ENCODE results near the gene CENPP. TPM values are rescaled to one million over a fixed set of nuclear protein-coding genes. Genes with fewer than 3 reads are reported as not detected.

CENPP gene
- total RNA-seq, 1 donor: 2.2 TPM

DNA sequence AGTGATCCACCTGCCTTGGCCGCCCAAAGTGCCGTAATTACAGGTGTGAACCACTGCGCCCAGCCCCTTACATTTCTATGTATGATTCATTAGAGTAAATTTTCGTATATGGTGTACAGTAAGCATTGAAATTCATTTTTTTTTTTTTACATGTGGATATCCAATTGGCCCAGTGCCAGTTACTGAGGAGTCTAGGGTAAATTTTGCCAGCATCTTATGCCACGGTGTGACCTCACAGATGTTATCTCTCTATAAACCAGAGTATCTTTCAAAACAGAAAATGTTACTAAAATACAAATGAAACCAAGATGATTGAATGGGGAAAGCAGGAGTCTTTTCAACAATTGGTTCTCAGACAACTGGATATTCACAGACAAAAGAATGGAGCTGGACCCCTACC, 279.5 kb downstream of the CENPP start:
- no peak overlapping the region for H3K4me3 ChIP-seq (ENCODE audit: low read depth, low read length)
- DNase-seq (ENCODE audit: low read depth): no peak
- TF ChIP-seq, protein P1, sequence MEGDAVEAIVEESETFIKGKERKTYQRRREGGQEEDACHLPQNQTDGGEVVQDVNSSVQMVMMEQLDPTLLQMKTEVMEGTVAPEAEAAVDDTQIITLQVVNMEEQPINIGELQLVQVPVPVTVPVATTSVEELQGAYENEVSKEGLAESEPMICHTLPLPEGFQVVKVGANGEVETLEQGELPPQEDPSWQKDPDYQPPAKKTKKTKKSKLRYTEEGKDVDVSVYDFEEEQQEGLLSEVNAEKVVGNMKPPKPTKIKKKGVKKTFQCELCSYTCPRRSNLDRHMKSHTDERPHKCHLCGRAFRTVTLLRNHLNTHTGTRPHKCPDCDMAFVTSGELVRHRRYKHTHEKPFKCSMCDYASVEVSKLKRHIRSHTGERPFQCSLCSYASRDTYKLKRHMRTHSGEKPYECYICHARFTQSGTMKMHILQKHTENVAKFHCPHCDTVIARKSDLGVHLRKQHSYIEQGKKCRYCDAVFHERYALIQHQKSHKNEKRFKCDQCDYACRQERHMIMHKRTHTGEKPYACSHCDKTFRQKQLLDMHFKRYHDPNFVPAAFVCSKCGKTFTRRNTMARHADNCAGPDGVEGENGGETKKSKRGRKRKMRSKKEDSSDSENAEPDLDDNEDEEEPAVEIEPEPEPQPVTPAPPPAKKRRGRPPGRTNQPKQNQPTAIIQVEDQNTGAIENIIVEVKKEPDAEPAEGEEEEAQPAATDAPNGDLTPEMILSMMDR (IDR thresholded peaks at IDR 0.05; ENCODE audit: insufficient read depth, low read depth, low read length): no peak

DNA sequence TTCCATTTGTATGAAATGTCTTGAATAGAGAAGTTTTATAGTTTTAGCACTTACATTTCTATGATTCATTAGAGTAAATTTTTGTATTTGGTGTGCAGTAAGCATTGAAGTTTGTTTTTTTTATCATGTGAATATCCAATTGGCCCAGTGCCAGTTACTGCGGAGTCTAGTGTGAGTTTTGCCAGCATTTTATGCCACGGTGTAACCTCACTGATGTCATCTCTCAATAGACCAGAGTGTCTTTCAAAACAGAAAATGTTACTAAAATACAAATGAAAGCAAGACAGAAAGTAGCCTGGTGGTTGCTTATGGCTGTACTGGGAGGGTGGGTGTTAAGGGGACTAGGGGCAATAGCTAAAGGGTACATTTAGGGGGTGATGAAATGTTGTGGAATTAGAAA, 281.3 kb downstream of the CENPP start:
- TF ChIP-seq, protein P1 (IDR thresholded peaks at IDR 0.05; ENCODE audit: insufficient read depth, low read depth, low read length): no peak
- no peak overlapping the region for H3K4me3 ChIP-seq (ENCODE audit: low read depth, low read length)
- peak; percentile 49 for DNase-seq (ENCODE audit: low read depth)

DNA sequence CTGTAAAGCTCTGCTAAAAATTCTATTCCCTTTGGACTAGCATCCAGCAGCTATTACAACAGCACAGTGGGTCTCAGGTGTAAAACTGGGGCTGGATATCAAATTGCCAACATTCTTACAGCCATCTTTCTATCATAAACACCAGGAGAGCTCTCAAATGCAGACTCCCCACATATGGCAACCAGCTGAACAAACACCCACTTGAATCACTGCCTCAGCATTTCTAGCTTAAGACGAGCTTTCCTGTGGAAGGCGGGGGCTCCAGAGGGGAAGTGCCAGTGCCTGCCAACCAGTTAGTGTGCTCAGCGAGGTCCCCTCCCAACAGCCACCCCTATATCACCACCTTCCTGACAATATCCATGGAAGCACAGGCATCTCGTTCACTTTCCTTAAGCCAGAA, 282.0 kb downstream of the CENPP start:
- peak; percentile 85 for DNase-seq (ENCODE audit: low read depth)
- no peak overlapping the region for H3K4me3 ChIP-seq (ENCODE audit: low read depth, low read length)
- TF ChIP-seq, protein P1 (IDR thresholded peaks at IDR 0.05; ENCODE audit: insufficient read depth, low read depth, low read length): no peak

DNA sequence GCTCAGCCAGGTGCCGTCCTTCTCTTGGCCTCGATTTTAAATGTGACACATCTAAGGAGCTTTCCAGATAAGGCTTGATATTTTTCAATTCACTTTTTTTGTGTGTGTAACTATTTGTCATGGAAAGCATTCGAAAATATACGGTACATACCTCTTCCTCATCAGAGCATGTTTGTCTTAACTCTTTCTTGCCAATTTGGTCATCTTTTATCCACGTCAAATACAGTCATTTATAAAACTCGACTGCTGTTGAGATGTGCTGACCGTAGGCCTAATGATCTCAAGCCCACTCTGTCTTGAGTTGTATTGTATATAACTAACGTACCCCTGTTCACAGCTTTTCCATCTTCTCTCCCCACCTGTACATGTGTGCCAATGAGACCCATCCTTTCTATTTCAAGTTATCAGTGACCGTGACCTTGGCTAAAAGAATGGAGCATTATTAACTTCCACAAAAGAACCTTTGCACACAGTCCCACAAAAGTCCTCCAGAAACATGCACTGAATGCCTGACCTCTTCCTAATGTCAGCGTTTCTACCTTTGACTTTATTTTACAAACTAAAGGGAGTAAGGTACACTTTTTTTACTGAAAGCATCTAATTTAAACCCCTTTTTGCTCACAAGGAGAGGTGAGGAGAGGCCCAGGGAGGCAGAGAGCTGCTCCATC, 282.6 kb downstream of the CENPP start:
- H3K4me3 ChIP-seq (ENCODE audit: low read depth, low read length): no peak overlapping the region
- TF ChIP-seq, protein P1 (IDR thresholded peaks at IDR 0.05; ENCODE audit: insufficient read depth, low read depth, low read length): no peak
- no peak for DNase-seq (ENCODE audit: low read depth)

DNA sequence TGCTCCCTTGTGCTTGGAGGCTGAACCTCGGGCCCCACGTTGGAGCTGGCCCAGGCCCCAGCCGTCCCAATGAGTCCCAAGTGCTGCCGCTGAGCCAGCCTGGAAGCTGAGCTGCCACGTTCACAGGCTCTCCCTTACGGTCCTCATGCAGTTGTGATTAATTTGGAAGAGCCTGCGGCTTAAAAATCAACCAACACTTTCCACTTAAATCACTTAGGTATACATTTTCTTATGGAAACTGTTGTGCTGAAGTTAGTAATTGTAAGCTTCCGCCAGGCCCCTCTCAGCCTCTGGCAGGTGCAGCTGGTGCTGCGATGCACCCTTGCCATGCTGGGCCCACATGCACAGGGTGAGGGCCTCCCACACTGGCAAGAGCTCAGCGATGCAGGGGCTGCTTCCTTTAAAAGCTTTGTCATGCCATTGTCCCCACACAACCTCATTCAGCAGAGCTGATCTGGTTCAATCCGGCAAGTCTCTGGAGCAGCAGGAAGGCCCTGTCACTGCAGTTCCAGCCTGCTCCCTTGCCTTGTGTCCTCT, 283.2 kb downstream of the CENPP start:
- no peak for DNase-seq (ENCODE audit: low read depth)
- no peak overlapping the region for H3K4me3 ChIP-seq (ENCODE audit: low read depth, low read length)
- TF ChIP-seq, protein P1 (IDR thresholded peaks at IDR 0.05; ENCODE audit: insufficient read depth, low read depth, low read length): no peak

DNA sequence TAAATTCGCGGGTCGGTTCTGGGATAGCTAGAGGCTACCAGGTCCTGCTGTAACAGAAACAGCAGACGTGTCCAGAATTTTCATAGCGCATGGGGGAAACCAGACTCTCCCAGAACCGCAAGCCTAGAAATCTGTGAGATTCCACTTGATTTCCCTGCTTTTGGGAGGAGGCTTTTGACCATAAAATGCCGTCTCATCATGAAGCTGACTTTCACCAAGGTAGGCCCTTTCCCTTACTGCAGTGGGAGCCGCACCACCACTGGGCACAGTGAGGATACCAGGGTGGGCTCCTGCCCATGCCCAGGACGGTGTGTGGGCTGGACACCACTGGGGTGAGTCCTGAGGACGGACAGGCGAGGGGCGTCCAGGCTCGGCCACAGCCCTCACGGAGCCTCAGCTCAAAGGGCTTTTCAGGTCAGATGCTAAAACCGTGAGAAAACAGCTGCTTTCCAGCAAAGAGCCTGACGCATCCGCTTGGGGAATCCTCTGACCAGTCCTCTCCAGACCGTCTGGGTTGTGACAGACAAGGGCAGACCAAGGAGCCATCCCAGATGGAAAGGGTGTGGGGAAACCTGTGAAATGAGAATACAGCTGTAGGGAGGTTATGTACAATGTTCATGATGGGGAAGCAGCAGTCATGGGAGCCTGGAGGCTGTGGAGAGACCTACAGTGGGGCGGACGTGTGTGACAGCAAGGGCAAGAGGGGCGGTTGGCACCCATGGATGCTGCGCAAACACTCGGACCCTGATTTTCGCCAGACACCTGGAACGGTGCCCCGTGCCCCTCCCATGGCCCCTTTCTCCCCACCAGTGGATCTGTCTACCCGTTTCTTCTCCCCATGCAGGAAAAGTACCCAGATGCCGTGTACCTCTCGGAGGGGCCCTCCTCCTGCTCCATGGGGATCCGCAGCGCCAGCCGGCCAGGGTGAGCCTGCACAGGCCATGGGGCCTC, 285.0 kb downstream of the CENPP start:
- TF ChIP-seq, protein P1 (IDR thresholded peaks at IDR 0.05; ENCODE audit: insufficient read depth, low read depth, low read length): no peak
- DNase-seq (ENCODE audit: low read depth): peak; percentile 92
- H3K4me3 ChIP-seq (ENCODE audit: low read depth, low read length): no peak overlapping the region

Measured in fibroblast of villous mesenchyme (primary cell).